NCI-H2196 treated with DMSO at 0.1 percent for 48 hours (cell line): ENCODE data around the gene FAM210B.
"Not testable (repeated sequence)": the region's sequence is repeated elsewhere in the genome, so short reads cannot be mapped to it uniquely, and the experiment has no call there.

Experiments
- DNase-seq: peaks from one replicate; lab custom pipeline; 2025; ENCODE audit not compliant: unreplicated experiment; lab: John Stamatoyannopoulos, UW

The FAM210B gene

DNA sequence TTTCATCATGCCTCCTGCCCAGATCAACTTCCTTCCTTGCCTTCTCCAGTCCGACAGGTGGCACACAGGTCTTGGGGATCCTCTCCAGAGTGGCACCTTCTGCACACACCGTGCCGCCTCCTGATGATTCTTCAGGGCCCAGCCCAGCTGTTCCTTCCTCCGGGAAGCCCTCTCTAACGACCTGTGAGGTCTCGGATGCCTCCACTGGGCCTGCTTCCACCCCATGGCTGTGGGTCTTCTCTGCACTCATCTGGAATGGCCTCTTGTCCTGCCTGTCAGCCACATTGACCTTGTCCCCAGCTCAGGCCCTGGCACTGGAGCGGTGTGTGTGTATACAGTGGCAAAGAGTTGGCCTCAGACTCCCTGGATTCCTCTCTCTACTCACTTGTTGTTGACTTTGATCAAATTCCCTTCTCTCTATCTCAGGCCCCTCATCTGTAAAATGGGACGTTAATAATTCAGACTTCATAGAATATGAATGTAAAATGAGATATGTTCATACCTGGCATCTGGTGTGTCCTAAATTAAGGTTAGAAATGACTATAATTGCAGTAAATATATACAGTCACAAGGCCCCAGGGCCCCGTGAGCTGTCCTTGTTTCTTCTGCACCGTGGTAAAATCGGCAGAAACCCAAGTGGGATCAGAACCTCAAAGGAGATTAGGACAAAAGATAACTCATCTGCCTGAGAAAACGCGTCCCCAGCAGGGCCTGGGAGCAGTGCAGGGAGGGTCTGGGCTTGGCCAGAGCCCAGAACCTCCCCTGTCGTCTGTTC is 1.5 kb downstream of the FAM210B start:
- DNase-seq, result no peak

DNA sequence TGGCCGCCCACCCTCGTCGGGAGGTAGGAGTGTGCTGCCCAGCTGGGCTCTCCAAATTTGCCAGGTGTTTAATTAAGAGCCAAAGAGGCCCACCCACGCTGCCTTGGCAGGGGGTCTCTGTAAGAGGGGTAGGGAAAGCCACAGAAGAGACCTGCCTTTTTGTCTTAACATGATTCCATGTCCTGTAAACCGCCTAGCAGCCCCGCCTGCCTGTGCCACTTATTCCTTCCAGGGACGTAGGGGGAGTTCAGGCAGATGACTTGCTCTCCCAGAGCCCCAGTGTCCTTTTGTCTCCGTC is 2.1 kb downstream of the FAM210B start:
- DNase-seq, result no peak

DNA sequence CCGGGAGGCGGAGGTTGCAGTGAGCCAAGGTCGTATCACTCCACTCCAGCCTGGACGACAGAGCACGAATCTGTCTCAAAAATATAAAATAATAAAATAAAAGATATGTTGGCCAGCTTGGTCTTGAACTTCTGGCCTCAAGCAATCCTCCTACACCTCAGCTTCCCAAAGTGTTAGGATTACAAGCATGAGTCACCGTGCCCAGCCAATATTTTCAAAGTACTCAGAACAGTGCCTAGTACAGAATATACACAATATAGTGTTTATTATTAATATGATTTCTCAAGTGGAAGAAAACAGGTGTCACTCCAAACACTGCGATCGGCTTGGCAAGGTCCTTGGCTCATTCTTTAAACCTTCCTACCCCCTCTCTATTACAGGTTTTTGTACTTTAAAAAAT is 3.1 kb downstream of the FAM210B start:
- DNase-seq, result no peak

DNA sequence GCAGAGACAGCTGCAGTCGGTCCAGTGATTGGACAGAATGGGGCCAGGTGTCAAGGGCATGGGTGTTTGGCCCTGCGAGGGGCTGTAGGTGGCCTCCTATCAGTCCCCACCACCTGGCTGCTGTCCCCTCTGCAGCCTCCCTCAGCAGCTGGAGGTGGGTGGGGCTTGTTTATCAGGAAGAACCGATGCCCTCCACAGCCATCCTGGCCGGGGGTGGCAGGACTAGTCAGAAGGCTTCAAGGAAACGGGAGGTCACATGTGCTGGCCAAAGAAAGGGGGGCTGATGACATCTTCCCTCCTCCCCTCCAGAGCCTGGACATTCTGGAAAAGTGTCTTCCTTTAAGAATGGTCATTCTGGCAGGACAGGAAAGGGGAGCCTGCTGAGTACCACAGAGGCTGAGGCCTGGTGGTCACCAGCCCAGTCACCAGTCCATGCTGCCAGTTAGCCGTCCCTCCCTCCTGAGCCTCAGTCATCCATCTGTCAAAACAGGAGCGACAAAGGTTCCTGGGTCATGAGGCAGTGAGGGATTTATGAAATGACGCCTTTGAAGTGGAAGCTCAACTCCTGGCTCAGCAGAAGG is 4.1 kb downstream of the FAM210B start:
- DNase-seq, result no peak

DNA sequence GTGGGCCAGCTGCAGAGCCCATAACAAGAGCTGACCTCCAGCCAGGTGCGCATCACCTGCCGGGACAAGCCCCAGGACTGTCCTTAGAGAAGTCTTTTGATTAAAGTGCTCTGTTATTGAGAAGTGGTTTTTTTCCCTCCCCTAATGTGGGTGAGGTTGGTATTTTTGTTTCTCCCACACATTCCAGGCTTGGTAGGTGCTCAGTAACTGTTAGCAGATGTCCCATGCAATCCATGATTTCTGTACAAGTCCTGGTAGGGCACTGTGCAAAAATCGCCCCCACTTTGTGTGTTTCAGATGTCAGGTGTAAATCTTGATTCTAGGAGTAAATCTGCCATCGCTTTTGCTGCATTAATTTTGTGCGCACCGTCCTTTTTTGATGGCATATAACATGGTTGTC is 4.7 kb downstream of the FAM210B start:
- DNase-seq, result no peak

DNA sequence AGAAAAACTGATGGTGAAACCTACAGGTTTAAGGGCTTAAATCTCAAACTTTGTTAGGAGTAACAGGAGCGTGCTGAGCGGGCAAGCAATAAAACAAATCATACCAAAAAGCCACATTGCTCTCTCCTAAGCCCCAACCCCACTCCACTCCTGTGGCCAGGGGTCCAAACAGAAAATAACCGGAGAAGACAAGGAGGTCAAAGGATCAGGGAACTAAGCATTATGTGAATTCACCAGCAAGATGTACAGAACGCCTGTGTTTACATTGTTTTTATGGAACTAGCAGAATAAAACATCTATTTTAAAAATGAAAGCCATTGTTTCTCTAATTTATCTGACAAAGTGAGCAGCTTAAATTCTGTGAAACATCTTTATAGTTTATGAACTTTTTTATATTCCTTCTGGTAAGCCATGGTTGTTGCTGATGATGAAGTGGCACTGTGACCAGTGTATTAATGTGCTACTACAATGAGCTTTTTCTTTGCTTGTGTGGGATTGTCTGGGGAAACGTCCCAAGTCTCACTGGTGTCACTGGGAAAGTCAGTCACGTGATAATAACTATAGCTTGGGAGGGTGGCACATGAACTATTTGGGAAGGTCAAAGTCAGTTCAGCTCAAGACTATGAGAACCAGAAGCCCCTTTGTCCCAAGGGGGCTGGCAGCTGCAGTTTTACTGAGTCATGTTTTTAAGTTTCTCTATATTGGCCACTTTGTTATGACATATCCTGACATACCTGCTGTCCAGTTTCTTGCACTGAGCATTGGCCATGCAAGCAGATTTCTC is 9.8 kb downstream of the FAM210B start:
- no peak for DNase-seq

DNA sequence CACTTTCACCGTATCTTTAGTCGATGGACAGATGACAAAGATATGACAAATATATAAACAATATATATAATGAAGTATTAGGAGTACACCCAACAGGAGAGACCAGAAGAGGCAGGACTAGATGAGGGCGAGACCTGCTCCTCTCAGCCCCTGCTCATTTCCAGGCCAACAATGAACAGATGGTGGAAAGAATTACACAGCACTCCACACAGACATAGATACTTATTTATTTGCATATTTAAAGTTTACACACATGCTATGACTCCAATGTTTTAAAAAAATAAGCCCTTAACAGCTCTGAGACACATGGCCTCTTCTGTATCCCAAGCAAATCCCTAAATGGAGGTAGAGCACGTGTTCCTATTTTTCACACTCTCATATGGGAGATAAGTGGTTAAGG is 10.4 kb downstream of the FAM210B start:
- DNase-seq, result no peak

DNA sequence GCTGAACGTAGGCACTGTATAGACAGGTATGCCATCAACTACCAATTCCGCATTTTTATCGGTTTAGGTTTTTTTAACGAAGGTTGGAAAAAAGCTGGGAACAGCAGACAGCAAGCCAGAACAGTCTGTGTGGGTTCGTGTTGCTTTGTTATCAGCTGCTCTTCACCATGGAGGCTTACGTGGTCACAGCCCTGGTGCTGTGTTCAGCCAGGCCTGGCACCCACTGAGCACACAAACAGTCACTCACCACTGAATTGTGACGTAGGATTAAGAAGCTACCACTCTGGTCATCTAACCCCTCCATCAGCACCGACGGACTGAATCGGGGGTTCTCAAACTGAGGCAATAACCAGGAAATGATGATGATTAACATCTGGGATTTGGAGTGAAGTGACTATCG is 13.2 kb downstream of the FAM210B start:
- DNase-seq, result no peak

DNA sequence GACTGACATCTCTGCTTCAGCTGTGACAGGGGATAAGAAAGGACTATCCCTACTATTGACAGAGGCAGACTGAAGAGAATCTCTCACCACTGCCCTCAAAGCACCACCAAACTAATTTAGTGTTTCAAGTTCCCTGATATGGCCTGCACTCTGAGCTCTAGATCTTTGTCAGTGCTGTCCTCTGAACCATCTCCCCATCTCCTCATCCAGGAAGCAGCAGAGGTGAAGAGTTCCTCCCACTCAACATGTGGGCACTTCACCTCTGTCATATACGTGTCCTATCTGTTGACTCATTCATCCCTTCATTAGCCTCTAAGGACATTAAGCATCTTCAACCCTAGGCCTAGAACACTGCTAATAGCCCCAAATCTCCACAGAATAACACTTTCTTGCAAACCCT is 14.1 kb downstream of the FAM210B start:
- DNase-seq, result no peak

DNA sequence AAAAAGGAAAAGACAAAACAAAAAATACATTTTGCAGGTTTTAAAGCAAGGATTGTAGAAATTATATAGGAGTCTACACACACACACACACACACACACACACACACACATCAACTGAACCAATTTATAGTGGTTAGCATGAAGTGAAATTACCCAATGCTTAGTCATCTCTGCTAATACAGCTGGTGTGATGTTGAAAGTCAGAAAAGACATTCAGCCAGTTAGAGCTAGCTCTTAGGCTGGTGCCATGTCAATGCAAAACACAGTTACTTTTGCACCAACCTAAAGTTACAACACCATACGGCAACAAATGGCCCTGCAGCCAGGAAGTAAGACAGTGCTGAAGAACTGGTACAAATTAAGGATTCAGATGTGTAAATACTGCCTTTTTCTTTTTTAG is 15.2 kb downstream of the FAM210B start:
- DNase-seq, result no peak

DNA sequence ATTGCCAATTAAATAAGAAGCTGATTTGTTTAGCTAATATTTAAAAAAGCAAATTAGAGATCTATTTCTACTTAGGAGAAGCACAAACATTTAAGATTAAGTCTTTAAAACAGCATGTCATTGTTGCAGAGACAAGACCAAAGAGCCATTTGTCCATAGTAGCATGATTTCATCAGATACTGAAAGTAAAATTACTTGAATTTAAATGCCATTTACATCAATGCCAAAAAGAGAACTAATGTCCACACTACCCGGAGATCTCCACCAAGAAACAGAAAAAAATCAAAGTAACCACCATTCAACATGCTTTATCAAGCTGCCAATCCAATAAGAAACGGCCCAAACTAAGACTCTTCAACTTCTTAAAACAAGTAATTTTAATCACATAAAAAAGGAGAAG is 17.6 kb downstream of the FAM210B start:
- no peak for DNase-seq

DNA sequence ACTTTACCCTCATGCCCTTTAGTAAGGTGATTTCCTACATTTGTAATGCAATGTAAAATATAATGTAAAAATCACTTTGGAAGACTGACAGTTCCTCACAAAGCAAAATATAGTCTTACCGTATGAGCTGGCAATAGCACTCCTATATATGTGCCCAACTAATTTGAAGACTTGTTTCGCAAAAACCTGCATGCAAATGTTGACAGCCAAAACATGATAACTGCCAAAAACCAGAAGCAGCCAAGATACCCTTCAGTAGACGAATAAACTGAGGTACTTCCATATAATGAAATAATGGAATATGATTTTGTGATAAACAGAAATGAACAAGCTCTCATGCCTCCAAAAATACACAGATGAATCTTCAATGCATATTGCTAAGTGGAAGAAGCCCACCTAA is 19.6 kb downstream of the FAM210B start:
- DNase-seq, result no peak

DNA sequence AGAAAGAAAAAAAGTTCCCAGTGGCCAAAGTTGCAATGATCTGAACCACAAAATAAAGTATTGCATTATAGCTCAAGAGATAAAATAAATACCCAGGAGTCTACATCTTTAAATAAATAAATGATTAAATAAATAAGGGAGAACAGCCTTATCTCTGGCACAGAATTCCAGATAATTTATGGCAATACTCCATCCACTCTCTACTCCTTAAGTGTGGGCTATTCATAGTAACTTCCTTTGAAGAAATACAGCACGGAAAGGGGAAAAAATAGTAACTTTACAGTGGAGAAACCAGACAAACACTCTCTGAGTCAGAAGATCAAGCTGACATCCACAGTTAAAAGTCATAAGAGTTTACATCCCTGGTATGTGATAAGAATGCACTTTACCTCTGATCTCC is 21.6 kb downstream of the FAM210B start:
- DNase-seq, result no peak

DNA sequence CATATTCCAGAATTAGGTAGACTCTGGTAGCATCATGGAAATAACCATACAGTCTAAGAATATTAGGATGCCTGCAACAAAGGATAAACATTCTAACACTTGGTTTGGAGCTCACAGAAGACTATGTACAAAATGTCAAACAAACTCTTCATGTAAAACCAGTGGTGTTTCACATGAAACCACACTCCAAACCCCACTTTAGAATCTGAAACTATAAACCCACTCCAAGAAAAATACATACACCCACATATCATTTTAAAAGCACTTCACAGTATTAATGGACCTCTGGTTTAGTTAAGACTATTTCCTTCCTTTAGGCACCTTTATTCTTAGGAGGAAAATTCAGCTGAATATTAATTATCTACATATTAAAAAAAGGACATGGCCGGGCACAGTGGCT is 22.7 kb downstream of the FAM210B start:
- no peak for DNase-seq

DNA sequence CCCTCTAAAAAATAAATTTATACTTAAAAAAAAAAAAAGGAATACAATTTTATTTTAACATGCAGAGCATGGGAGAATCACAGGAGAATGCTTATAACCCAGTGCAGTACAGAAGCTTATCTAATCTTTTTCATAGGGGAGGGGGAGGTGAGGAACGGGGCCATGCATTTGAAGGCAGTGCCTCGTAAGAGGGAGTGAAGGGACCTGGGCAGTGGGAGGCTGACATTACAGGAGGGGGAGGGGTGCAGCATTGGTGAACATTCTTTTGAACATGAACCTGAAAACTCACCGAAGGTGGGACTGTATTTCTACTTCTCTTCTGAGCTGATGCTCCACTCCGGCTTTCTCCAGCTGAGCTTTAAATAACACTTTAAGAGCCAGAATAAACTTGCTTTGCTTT is 23.9 kb downstream of the FAM210B start:
- DNase-seq, result no peak

DNA sequence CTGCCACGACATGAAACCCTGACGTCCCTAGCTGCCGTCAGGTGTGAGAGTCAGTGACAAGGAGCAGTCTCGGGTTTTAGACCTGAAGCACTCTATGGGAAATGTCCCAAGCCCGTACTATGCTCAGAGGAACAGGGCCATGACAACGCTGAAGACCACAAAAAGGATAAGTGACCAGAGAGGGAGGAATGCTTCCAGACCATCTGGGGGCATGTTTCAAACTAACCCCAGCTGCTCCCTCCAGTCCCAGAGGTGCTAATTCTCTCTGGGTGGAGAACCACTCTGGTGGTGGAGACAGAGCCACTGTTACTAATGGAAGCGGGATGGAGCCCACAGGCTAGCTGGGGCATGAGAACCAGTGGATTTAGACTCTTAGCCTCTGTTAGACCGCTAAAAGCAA is 24.6 kb downstream of the FAM210B start:
- DNase-seq, result no peak

DNA sequence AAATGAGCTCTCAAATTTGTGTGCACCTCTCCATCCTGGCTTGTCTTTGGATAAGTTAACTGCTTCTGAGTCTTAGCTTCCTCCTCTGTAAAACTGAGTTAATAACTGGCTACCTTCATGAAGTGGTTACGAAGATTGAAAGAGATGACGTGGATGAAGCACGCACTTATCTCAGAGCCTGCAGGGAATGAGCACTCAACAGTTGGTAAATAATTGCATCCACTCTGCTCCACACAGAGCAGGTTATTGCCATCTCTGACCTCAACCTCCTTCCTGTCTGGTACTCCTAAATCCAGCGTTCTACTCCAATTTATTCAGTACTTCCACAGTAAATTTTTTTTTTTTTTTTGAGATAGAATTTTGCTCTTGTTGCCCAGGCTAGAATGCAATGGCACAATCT is 26.4 kb downstream of the FAM210B start:
- DNase-seq, result no peak

DNA sequence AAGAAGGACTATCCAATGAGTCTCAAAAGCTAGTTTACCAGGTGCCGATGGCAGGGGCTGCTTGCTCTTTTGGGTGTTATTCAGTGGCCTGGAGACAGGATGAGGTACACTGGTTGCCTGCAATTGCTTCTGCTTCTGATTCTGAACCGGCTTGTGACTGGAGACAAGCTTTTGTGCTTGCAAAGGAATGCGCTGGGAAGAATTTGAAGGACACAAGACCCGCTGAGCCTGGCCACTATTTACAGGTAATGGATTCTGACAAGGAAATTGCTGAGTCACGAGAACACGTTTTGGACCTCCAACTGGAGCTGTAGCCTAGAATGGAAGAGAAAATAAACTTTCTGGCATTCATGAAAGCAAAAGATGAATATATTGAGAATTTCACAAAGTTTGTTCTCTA is 27.4 kb downstream of the FAM210B start:
- DNase-seq, result no peak

DNA sequence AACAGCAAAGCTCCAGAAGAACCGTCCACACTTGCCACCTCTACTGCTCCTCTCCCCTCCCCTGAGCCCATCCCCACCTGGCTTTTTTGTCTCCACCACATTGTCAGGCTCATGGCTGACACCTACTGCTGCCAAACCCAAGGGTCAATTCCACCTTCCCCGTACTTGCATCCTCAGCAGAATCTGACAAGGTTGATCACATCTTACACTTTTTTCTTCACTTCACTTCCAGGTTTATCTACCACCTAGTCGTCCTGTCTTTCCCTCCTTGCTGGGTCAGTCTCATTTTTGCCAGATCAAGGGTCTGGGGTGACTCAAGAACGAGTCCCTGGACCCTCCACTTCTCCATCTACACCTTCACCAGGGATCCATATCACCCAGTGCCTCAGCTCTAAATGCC is 30.1 kb downstream of the FAM210B start:
- no peak for DNase-seq

DNA sequence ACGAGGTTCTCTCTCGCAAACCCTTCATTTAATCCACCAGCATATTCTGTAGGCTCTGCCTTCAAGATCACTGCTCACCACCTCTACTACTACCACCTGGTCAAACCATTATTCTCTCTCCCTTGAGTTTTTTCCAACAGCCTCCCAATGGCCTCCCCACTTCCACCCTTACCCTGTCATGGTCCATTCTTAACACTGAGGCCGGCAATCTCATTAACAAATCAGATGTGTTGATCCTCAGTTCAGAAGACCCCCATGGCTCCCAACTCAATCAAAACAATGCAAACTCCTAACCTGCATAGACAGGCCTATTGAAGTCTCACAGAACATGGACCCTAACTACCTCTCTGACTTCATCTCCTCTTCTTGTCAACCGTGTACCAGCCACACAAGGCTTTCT is 31.0 kb downstream of the FAM210B start:
- no peak for DNase-seq

DNA sequence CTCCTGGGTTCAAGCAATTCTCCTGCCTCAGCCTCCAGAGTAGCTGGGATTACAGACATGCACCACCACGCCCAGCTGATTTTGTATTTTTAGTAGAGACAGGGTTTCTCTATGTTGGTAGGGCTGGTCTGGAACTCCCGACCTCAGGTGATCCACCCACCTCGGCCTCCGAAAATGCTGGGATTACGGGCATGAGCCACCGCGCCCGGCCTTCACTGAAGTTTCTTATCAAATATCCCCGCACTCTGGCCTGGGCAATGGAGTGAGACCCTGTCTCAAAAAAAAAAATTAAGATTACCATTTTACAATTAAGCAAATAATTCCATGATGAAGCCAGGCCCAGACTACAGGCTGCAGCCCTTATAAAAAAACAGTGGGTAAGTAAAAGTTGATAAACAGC is 31.6 kb downstream of the FAM210B start:
- DNase-seq, result not testable (repeated sequence)

DNA sequence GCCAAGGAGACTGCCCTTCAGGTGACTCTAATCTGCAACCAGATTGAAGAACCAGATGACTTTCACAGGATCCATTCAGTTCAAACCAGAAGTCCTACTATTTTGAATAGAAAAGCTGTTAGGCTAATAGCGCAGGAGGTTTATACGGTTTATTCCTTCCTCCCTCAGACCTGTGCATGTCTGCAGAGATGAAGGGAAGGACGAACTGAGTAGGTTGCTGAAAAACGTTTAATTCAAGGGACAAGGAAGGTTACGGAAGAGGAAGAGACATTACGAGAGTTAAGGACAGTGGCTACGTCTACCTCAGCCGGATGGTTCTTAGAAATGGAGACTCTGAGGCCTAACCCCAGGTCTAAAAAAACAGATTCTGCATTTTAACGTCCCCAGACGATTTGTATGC is 32.3 kb downstream of the FAM210B start:
- DNase-seq, result no peak
